GM19035 (cell line): ENCODE data around the gene MAN2C1.
"Not testable (repeated sequence)": the region's sequence is repeated elsewhere in the genome, so short reads cannot be mapped to it uniquely, and the experiment has no call there.

Source experiments
- ATAC-seq: cut with Tn5 transposase; IDR thresholded peaks from one replicate; pipeline ENCODE4 v1.9.1; 2021; ENCODE audit not compliant: unreplicated experiment

MAN2C1 gene

DNA sequence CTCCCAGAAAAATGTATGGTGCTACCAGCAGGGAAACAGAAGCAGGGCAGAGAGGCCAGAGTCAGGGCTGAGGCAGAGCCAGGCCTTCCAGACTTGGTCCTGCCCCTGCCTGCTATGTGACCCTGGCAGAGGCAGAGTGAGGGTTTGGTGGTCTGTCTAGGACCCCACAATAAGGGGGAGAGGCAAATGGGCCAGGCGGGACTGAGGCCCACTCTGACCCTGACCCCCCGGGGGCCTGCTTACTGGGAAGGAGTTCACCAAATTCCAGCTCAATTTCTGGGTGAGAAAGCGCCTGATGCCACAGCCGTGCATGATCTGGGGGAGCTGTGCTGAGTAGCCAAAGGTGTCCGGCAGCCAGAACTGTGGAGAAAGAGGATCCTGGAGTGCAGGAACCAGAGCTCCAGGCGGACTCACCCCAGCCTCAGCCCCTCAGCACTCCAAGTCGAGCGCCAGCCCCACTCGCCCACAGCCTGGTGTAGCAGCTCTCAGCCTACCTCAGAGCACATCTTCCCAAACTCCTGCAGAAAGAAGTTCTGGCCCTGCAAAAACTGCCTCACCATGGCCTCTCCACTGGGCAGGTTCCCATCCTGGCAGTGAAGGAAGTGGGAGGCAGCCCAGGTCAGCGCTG, 6.9 kb downstream of the MAN2C1 start:
- ATAC-seq = no peak

DNA sequence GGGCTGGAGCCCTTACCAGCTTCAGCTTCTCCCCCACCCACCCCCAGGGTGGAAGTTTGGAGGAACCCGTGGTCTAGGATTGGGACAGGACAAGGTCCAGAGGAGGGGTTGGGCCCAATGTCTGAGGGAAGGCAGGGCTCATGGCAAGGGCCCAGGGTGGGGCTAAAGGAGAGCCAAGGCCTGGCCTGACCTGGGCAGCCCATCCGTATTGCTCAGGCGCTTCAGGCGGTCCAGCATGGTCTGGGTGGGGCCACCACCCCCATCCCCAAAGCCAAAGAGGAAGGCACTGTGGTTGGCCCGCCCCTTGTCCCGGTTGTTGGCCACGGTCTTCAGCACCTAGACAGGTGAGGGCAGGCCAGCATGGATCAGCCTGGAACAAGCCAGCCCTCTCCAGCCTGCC, 7.6 kb downstream of the MAN2C1 start:
- no peak for ATAC-seq

DNA sequence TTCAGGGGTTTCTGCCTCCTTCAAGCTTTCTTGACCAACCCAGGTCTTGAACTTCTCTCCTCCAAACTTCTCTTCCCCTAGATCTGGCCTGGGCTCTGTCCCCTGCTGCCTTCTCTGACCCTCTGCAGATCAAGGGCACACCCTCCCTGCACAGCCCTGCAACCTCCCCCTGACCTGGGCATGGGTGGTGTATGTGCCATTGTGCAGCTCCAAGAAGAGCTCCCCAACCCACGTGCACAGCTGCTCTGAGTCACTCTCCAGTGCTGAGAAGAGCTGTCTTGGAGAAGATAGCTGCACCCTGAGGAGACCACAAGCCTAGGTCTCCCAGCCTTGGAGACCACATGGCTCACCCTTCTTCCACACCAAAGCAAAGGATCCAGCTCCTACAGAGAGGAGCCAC, 8.0 kb downstream of the MAN2C1 start:
- ATAC-seq = no peak

DNA sequence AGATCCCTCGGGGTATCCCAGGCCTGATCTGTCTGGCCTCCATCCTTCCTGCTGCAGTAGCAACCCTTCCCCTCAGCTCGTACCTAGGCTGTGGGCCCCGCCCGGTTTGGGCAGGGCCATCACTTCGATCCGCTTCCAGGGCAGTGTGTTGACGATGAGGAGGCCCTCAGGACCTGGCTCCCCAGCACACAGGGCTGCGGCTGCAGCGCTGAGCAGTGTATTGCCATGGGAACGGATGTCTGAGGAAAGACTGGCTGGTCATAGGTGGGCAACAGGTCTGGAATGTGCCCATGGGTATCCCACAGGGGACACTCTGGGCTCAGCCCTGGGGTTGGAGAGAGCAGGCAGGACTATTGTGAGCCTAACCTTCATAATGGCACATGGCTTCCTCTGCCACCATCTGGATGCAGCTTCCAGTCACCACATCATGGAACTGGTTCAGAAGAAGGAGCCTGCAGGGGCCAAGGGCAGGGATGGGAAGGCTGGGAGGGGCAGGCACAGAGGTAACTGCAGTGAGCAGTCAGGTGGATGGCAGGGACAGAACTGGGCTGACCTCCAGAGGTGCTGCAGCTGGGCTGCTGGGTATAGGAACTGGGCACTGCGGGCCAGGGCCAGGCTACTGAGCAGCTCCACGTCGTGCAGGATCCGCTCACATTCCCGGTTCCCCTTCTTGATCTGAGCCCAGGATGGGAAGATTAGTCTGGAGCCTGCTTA, 8.7 kb downstream of the MAN2C1 start:
- ATAC-seq = no peak

DNA sequence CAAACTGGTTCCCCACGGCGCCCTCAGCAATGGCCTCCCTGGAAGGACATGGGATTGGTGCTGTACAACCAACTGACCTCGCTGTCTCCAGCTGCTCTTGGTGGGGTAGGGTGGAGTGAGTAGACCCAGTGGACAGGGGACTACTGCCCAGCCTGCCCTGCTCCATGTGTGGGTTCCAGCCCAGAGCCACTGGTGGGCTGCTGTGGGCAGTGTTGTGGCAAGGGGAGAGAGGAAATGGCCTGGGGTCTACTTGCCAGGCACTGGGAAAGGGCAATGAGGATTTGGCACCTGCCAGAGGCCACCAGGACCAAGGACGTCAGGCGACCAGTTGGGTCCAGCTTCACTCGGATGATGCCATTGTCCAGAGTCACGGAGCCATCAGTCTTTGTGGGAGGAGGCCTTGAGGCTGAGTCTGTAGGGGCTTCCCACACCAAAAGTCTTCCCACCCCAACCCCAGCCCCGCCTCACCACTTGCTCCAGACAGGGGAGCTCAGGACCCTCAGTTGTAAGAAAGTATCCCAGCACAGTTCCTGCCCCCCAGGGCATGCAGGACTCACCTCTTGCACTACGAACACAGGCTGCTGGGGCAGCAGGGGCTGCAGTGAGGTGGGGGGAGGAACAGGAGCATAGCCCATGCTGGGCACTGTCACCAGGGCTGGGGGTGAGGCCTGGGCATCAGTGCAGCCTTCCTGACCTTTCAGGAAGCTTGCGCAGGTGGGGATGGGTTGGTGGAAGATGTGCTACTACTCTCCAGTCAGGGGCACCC, 9.5 kb downstream of the MAN2C1 start:
- no peak for ATAC-seq

DNA sequence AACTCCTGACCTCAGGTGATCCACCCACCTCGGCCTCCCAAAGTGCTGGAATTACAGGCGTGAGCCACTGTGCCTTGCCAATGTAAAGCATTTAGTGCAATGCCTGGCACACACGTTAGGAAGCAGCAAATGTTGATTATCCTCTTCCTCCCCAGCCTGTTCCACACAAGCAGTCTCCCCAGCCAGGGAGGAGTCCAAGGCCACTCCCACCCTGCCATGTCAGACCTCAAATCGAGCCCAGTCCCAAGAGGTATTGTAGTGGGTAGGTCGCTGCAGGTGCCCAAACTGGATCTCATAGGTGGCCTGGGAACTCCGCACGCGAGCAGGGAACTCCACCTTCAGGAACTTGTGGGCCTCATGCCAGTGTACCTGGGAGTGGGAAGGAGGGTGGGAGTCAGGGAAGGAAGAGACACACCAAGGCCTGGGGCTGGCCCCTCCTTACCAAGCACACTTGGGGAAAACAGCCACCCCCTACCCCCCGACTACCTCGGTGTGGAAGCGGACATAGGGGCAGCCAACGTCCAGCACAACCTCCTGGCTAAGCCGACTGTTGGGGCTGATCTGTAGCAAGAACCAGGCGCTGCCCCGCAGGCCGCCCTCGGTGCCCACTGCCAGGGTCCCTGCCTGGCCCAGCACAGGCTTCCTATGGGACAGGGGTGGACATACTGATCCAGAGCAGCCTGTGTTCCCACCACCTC, 10.3 kb downstream of the MAN2C1 start:
- no peak for ATAC-seq

DNA sequence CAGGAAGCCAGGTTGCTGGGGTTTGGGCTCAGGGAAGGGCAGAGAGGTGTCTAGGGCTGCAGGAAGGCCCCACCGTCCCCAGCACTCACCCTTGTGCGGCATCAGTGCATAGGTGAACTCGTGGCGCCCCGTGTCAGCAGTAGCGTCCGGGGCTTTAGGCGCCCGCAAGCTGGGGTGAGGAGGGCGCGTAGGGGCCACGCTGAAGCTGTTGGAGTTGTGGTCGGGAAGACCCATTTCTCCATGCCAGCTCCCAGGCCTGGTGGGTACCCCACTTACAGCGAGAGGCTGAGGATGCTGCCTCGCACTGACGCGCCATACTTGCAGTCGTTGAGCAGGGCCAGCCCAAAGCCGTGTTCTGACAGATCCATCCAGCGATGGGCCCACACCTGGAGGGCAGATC, 11.9 kb downstream of the MAN2C1 start:
- ATAC-seq = no peak

DNA sequence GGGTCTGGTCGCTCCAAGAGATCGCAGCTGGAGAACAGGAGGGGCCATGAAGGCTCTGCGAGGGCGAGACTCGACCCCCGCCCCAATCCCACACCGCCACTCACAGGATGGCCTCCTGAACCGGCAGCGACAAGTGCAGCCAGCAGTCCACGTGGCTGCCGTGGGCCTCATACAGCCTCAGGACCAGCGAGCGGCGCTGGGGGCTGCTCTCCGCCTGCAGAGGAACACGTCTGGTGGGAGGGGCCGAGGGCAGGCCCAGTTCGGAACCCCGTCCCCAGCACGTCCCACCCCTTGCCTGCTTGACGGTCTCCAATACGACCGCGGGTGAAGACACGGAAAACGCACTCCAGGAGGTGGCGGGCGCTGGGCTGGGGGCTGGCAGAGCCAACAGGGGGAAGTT, 12.4 kb downstream of the MAN2C1 start:
- ATAC-seq = no peak

DNA sequence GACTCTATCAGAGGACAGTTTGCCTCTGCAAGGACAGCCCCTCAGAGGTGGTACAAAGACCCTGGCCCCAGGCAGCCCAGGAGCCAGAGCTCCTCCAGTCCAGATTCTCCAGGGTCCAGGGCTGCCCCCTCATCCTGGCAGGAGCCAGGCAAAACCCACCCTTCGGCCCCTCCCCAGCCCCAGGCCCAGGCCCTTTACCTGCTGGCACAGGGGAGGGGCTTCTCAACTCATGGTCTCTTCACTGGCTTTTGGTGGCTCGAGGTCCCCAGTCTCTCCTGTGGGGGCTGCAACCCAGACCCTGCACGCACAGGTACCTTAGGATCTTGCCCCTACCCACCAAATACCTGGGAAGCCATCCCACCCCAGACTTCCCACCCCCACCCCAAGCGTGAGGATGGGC, 13.0 kb downstream of the MAN2C1 start:
- ATAC-seq = no peak

DNA sequence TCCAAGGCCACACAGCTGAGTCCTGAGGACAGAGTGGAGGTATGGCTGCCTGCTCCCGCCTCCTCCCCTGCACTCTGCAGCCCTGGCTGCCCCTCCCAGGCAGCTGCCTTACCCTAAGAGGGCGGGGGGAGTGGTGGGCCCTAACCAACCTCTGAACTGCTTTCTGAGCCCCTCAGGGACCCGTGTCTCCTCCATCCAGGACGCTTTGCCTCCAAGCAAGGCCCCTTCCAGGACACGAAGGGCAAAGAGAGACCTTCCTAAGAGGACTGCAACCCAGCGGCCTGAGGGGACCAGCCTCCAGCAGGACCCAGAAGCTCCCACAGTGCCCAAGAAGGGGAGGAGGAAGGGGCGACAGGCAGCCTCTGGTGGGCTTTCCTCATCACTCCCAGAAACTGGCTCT, 14.0 kb downstream of the MAN2C1 start:
- ATAC-seq = no peak

DNA sequence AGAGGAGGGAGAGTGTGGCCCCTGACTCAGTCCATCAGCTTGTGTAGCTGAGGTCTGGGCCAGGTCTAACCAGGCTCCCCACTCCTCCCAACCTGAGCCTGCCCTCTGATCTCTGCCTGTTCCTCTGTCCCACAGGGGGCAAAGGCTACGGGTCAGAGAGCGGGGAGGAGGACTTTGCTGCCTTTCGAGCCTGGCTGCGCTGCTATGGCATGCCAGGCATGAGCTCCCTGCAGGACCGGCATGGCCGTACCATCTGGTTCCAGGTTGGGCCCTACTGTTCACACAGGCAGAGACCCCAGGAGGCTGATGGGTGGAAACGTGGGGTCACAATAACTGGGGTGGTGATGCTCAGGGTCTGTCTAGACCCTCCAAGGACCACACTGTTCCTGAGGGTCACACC, 14.8 kb downstream of the MAN2C1 start:
- no peak for ATAC-seq

DNA sequence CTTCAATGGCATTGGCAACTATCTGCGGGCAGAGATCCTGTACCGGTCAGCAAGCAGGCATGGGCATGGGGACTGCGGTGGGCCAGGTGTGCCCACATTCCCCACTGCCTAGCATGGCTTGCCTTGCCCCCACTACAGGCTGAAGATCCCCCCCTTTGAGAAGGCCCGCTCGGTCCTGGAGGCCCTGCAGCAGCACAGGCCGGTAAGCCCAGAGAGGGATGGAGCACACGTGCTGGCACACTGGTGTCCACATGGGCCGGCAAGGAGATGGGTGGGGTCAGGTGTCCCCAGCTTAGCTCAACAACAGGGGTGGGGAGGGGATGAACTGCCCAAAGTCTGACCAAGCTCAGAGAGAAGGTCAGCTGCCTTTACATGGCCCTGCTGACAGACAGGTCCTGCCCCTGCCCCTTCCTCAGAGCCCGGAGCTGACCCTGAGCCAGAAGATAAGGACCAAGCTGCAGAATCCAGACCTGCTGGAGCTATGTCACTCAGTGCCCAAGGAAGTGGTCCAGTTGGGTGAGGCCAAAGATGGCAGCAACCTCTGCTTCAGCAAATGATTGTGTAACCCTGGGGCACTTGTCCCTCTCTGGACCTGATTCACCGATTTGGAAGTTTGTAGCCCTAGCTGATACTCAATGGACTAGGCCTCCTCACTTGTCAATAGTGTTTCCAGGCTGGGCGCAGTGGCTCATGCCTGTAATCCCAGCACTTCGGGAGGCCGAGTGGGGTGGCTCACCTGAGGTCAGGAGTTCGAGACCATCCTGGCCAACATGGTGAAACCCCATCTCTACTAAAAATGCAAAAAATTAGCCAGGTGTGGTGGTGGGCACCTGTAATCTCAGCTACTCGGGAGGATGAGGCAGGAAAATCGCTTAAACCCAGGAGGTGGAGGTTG, 16.0 kb downstream of the MAN2C1 start:
- no peak for ATAC-seq

DNA sequence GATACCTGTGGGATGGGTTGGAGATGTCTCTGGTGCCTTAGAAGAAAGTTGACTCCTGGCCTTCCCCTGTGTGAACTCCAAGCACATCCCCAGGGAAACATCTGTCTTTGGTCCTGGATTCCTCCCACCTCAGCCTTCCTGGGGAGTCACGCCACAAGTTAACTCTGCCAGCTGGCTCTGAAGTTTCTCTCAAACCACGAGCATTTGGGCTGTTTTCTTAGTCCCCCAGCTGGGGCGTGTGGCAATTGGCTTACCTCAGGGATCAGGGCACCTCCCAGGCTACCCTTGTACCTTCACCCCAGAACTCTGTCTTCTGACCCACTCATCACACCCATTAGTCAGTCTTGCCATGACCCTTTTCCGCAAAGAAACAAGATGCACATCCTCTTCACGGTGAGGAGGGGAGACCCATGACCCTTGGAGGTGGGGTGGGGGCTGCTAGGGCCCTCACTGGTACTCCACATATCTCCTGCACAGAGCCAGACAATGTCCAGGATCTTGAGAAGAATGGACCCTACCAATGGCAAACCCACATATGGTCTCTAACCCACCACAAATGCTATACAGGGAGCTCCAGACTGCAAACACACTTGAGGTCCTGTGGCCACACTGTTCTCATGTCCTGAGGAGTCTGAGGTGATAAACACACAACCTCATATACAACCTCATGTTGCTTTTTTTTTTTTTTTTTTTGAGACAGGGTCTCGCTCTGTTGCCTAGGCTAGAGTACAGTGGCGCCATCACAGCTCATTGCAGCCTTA, 17.6 kb downstream of the MAN2C1 start:
- ATAC-seq = no peak

DNA sequence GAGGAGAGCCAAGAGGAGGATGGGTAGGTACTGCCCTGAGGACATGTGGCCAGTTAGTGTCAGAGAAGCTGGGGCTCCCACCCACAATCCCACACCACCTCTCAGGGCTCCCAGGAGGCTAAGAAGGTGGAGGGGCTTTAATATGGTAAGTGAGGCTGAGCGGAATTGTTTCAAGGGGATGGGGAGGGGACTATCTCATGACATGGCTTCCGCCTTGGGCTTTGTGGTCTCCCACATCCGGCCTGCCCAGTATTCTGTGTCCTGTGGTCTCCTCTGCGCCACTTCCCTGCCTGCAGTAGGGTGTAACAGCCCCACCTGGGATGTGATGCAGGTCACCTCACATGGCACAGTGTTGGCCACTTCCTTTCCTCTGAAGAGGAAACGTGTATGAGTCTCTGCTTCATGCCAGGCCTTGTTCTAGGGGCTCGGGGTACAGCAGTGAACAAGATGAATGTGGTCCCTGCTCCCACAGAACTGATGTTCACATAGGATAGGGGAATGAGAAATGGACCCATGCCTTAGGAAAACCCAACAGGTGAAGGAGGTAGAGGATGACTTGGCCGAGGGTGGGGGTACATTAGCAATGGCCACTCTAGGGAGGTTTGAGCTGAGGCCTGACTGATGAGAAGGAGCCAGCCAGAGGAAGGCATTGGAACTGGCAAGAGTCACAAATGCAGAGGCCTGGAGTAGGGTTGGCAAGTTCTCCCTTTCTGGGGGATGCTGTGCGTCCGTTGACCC, 18.4 kb downstream of the MAN2C1 start:
- ATAC-seq = no peak

DNA sequence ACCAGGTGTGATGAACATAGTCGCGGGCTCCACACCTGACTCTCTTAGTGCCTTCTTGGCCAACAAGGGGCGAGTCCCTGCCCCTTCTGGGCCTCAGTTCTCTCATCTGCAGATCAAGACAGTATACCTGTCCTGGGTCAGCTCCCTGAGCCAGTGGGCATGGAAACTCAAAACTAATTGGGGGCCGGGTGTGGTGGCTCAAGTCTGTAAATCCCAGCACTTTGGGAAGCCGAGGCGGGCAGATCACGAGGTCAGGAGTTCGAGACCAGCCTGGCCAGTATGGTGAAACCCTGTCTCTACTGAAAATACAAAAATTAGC, 19.1 kb downstream of the MAN2C1 start:
- ATAC-seq = not testable (repeated sequence)

DNA sequence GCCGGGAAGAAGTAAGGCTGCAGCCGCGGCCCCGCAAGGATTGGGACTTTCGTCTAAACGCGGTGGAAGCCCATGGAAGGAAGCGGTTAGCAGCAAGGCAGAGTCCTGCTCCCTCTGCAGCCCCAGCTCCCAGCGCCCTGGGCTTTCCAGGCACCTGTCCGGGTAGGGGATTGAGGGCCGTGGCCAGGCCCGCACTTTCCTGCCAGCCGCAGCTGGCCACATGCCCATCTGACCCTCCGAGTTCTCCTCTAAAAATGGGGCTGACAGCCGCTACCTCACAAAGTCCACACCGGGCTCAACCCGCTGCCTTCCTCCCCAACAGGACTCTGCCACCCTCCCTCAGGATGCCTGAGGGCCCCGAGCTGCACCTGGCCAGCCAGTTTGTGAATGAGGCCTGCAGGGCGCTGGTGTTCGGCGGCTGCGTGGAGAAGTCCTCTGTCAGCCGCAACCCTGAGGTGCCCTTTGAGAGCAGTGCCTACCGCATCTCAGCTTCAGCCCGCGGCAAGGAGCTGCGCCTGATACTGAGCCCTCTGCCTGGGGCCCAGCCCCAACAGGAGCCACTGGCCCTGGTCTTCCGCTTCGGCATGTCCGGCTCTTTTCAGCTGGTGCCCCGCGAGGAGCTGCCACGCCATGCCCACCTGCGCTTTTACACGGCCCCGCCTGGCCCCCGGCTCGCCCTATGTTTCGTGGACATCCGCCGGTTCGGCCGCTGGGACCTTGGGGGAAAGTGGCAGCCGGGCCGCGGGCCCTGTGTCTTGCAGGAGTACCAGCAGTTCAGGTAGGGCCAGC, 19.7 kb downstream of the MAN2C1 start:
- ATAC-seq = no peak

DNA sequence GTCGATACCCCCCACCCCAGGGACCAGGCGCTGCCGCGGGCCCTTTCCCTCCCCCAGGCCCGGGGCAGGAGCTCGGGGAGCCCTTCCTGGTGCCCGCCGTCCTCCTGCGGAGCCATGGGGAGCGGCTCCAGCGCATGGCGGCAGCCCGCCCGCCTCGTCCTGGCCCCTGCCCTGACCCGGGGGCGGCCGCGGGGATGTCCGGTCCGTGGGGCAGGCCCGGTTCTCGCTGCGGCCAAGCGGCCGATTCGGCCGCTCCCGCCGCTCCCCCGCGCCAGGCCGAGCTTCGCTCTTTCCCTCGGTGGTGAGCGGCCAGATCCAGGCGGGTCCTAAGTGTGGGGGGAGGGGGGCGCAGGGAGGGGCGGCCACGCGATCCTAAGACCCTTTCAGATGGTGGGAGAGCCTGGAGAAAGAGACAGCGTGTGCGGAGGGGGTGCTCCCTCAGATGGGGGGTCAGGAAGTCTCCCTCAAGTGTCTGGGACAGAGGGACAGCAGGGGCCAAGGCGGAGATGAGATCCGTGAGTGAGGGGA, 20.3 kb downstream of the MAN2C1 start:
- no peak for ATAC-seq
